ACHN (cell line): ENCODE measurements around the gene BLOC1S6.

Experiments
- DNase-seq: peaks from one replicate; pipeline ENCODE4 v3.0.0-alpha.2; 2015
- in situ Hi-C: cut with HindIII; loops from 2 replicates; pipeline ENCODE4 v1.10.0; 2017; ENCODE audit warnings: low sequenced_read_pairs, low pct_ligation_motif_present, low pct_unique_long_range_greater_than_20kb

Gene BLOC1S6

DNA sequence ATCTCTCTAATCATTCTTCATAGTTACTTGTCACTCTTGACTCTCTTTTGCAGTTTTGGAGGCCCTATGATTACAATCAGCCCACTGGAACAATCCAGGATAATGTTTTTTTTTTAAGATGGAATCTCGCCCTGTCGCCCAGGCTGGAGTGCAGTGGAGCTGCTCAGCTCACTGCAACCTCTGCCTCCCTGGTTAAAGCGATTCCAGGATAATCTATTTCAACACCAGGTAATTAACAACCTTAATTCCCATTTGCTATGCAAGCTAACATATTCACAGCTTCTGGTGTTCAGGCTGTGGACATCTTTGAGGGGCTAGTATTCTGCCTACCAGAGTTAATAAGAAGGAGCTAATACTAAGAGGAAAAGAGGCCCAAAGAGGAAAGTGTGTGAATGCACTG lies 1.1 kb upstream of the BLOC1S6 start:
- in situ Hi-C loops = no loop called here
- no peak for DNase-seq

GRCh38 chr15:45586601-45587094 lies 531 bp upstream of the BLOC1S6 start:
- in situ Hi-C loops = no loop called here
- DNase-seq = no peak

DNA sequence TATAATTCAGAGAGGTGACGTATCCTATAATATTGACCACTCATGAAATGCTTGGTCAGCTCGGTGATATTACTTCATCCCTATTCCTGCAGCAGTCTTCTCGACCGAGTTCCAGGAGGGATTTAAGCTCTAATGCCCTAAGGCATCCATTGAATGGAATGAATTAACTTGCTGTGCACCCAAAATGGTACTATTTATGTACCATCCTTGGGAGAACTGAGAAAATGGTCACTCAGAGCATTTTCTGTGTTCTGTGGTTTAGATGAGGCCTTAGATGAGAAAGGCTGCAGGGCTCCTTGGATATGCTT lies 638 bp downstream of the BLOC1S6 start:
- DNase-seq = no peak
- in situ Hi-C loops = no loop called here

- in situ Hi-C loops = no loop called here
- DNase-seq = peak; percentile 55
Measured at GRCh38 chr15:45588219-45588875, 1.2 kb downstream of the BLOC1S6 start.

GRCh38 chr15:45589256-45589655 lies 2.1 kb downstream of the BLOC1S6 start:
- in situ Hi-C loops = no loop called here
- DNase-seq = no peak

- in situ Hi-C loops = no loop called here
Measured at GRCh38 chr15:45594319-45594718, 7.1 kb downstream of the BLOC1S6 start.

GRCh38 chr15:45594835-45595530 lies 7.8 kb downstream of the BLOC1S6 start:
- in situ Hi-C loops = no loop called here

More at GRCh38 chr15:45594319-45594718, 7.1 kb downstream of the BLOC1S6 start:
- DNase-seq = no peak

DNA sequence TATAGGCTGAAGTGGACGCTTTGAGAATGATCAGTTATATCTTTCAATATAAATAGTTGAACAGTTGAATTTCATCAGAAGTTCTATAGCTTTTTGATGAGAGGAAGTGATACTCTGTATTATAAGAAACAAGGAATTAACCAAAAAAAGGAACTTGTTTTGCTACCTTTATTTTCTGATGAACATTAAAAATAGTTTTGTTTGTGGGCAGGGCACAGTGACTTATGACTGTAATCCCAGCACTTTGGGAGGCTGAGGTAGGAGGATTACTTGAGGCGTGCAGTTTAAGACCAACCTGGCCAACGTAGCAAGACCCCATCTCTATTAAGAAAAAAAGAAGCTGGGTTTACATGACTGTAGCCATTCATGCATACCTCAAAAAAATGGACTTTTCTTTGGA lies 16.7 kb downstream of the BLOC1S6 start:
- in situ Hi-C loops = no loop called here
- no peak for DNase-seq

More at GRCh38 chr15:45594835-45595530, 7.8 kb downstream of the BLOC1S6 start:
- no peak for DNase-seq

DNA sequence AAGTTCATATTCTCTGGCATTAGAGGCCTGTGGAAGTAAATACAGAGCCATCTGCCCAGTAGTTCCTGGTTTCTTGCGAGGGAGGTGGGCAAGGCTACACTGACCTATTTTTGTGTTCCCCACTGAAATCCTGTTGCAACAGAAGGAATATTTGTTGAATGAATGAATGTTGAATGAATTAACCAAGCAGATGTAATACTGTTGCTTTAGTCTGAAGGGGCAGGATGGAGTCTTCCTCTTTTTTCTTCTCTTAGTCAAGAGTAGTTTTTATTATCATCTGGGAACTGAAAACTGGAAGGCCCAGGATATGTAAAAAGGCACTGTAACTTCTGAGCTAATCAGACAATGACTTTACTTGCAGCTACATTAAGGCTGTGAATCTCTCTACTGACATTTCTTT lies 17.1 kb downstream of the BLOC1S6 start:
- in situ Hi-C loops = no loop called here
- DNase-seq = no peak

- no peak for DNase-seq
- in situ Hi-C loops = no loop called here
Measured at GRCh38 chr15:45606413-45606812, 19.2 kb downstream of the BLOC1S6 start.

- no peak for DNase-seq
- in situ Hi-C loops = no loop called here
Measured at GRCh38 chr15:45606841-45607240, 19.7 kb downstream of the BLOC1S6 start.

- in situ Hi-C loops = no loop called here
- peak; percentile 38 for DNase-seq
Measured at GRCh38 chr15:45611305-45611704, 24.1 kb downstream of the BLOC1S6 start.

- in situ Hi-C loops = no loop called here
- DNase-seq = peak; percentile 12
Measured at GRCh38 chr15:45612790-45613415, 25.7 kb downstream of the BLOC1S6 start.

- in situ Hi-C loops = no loop called here
- no peak for DNase-seq
Measured at GRCh38 chr15:45616901-45617323, 29.7 kb downstream of the BLOC1S6 start.

GRCh38 chr15:45618813-45619212 lies 31.6 kb downstream of the BLOC1S6 start:
- no peak for DNase-seq

GRCh38 chr15:45628136-45628535 lies 41.0 kb downstream of the BLOC1S6 start:
- in situ Hi-C loops = no loop called here
- DNase-seq = no peak

More at GRCh38 chr15:45618813-45619212, 31.6 kb downstream of the BLOC1S6 start:
- in situ Hi-C loops = no loop called here

- peak; percentile 92 for DNase-seq
- in situ Hi-C loops = no loop called here
Measured at GRCh38 chr15:45630917-45631691, 43.9 kb downstream of the BLOC1S6 start.

DNA sequence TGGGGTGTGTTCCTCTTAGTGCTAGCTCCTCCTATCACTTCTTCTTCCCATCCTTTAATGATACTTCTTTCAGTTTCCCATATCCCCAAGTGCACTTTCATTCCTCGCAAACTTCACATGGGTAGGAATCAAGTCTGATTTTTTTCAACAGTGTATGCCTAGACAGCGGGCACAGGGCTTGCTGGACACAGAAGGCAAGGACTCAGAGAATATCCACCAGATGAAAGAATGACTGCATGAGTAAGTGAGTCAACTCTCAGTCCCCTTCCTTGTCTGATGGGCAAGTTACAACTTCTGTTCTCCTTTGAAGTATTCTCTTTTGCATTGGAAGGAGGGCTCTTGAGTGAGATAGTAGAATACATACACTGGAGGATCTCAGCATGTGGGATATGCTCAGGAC lies 44.6 kb downstream of the BLOC1S6 start:
- DNase-seq = peak; percentile 42

More for the DNA sequence above, 44.6 kb downstream of the BLOC1S6 start:
- in situ Hi-C loops = no loop called here
